HG02973 (cell line): Measurements from ENCODE around the gene TACR2.

Experiments used
- ATAC-seq: cut with Tn5 transposase; IDR thresholded peaks from one replicate; pipeline ENCODE4 v1.9.1; 2021; ENCODE audit warnings: moderate library complexity; ENCODE audit not compliant: unreplicated experiment

The TACR2 gene

GRCh38 chr10:69421611-69422308 lies 5.0 kb upstream of the TACR2 start:
- no peak for ATAC-seq

- no peak for ATAC-seq
Observed at GRCh38 chr10:69419744-69420126, 3.0 kb upstream of the TACR2 start.

- no peak for ATAC-seq
Observed at GRCh38 chr10:69419096-69419743, 2.5 kb upstream of the TACR2 start.

GRCh38 chr10:69418052-69418752 lies 1.5 kb upstream of the TACR2 start:
- no peak for ATAC-seq

GRCh38 chr10:69417542-69417941 lies 824 bp upstream of the TACR2 start:
- ATAC-seq, result no peak

- no peak for ATAC-seq
Observed at GRCh38 chr10:69415951-69416350, 767 bp downstream of the TACR2 start.

- ATAC-seq, result no peak
Observed at GRCh38 chr10:69415049-69415448, 1.7 kb downstream of the TACR2 start.

- ATAC-seq, result no peak
Observed at GRCh38 chr10:69414036-69415018, 2.4 kb downstream of the TACR2 start.

- no peak for ATAC-seq
Observed at GRCh38 chr10:69413221-69413865, 3.4 kb downstream of the TACR2 start.

- ATAC-seq, result no peak
Observed at GRCh38 chr10:69412232-69412790, 4.4 kb downstream of the TACR2 start.

GRCh38 chr10:69411476-69411875 lies 5.2 kb downstream of the TACR2 start:
- ATAC-seq, result no peak

- no peak for ATAC-seq
Observed at GRCh38 chr10:69410487-69410886, 6.2 kb downstream of the TACR2 start.

GRCh38 chr10:69409968-69410367 lies 6.8 kb downstream of the TACR2 start:
- ATAC-seq, result peak; percentile 26

GRCh38 chr10:69409176-69409495 lies 7.6 kb downstream of the TACR2 start:
- ATAC-seq, result no peak

- peak; percentile 81 for ATAC-seq
Observed at GRCh38 chr10:69408318-69409175, 8.2 kb downstream of the TACR2 start.

GRCh38 chr10:69407621-69408301 lies 9.0 kb downstream of the TACR2 start:
- no peak for ATAC-seq

GRCh38 chr10:69406816-69407580 lies 9.7 kb downstream of the TACR2 start:
- no peak for ATAC-seq

GRCh38 chr10:69406302-69406811 lies 10.4 kb downstream of the TACR2 start:
- no peak for ATAC-seq
